IMR-90 (cell line): ENCODE data around the gene TMEM176B.

Experiments used
- CEBPB ChIP-seq: IDR thresholded peaks from 2 replicates; pipeline ENCODE4 v1.6.1; 2012; ENCODE audit warnings: low read depth, low read length, improper control_type of control experiment
- POLR2A ChIP-seq: IDR thresholded peaks from 2 replicates; pipeline ENCODE4 v1.6.1; 2012; ENCODE audit warnings: mild to moderate bottlenecking, low read depth, low read length
- SMC3 ChIP-seq: fragments of 150-350 bp; IDR thresholded peaks from 2 replicates; pipeline ENCODE4 v1.6.1; 2016; ENCODE audit warnings: low read depth, mild to moderate bottlenecking, antibody characterized with exemption, low read length, moderate library complexity
- TF ChIP-seq, protein P1 (sequence below): conservative IDR thresholded peaks from 2 replicates; pipeline ENCODE4 v1.5.1; 2012; ENCODE audit warnings: mild to moderate bottlenecking, low read depth, low read length, improper control_type of control experiment
- TF ChIP-seq, protein P2 (sequence below): fragments of 150-350 bp; IDR thresholded peaks from 2 replicates; pipeline ENCODE4 v1.6.1; 2017; ENCODE audit warnings: mild to moderate bottlenecking, antibody characterized with exemption, low read length, low read depth
- TF ChIP-seq, protein P3 (sequence below): fragments of 150-350 bp; IDR thresholded peaks from 2 replicates; pipeline ENCODE4 v1.6.1; 2016; ENCODE audit warnings: low read depth, mild to moderate bottlenecking, low read length, moderate library complexity, borderline replicate concordance

GRCh38 chr7:150744041-150744656 is 56.0 kb downstream of the TMEM176B start:
- TF ChIP-seq POLR2A (no peak), SMC3 (no peak), CEBPB (no peak)
- TF ChIP-seq, protein P1, sequence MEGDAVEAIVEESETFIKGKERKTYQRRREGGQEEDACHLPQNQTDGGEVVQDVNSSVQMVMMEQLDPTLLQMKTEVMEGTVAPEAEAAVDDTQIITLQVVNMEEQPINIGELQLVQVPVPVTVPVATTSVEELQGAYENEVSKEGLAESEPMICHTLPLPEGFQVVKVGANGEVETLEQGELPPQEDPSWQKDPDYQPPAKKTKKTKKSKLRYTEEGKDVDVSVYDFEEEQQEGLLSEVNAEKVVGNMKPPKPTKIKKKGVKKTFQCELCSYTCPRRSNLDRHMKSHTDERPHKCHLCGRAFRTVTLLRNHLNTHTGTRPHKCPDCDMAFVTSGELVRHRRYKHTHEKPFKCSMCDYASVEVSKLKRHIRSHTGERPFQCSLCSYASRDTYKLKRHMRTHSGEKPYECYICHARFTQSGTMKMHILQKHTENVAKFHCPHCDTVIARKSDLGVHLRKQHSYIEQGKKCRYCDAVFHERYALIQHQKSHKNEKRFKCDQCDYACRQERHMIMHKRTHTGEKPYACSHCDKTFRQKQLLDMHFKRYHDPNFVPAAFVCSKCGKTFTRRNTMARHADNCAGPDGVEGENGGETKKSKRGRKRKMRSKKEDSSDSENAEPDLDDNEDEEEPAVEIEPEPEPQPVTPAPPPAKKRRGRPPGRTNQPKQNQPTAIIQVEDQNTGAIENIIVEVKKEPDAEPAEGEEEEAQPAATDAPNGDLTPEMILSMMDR = no peak
- TF ChIP-seq, protein P2, sequence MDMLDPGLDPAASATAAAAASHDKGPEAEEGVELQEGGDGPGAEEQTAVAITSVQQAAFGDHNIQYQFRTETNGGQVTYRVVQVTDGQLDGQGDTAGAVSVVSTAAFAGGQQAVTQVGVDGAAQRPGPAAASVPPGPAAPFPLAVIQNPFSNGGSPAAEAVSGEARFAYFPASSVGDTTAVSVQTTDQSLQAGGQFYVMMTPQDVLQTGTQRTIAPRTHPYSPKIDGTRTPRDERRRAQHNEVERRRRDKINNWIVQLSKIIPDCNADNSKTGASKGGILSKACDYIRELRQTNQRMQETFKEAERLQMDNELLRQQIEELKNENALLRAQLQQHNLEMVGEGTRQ = no peak
- TF ChIP-seq, protein P3, sequence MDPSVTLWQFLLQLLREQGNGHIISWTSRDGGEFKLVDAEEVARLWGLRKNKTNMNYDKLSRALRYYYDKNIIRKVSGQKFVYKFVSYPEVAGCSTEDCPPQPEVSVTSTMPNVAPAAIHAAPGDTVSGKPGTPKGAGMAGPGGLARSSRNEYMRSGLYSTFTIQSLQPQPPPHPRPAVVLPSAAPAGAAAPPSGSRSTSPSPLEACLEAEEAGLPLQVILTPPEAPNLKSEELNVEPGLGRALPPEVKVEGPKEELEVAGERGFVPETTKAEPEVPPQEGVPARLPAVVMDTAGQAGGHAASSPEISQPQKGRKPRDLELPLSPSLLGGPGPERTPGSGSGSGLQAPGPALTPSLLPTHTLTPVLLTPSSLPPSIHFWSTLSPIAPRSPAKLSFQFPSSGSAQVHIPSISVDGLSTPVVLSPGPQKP = no peak
